PC-3 (cell line): ENCODE measurements around the gene REEP1. TPM values are rescaled to one million over a fixed set of nuclear protein-coding genes. Genes with fewer than 3 reads are reported as not detected.

Experiments
- ATAC-seq: fragments of 200-7000 bp; cut with Tn5 transposase; 2 replicates; pipeline ENCODE4 v1.9.1; 2020; ENCODE audit warnings: mild to moderate bottlenecking, moderate library complexity
- BruUV-seq: library from RNA; stranded (reverse); fragments of 400-500 nt; replicated peaks from 2 replicates; lab custom pipeline; 2021; lab: Mats Ljungman, UMichigan
- CTCF ChIA-PET: fragments of 300-600 bp; sonication (Branson Sonifier 250); formaldehyde crosslinking; loops from one replicate; lab custom pipeline; 2022; ENCODE audit warnings: antibody characterized with exemption; lab: Charles Lee
- POLR2A ChIA-PET: fragments of 300-600 bp; sonication (Branson Sonifier 250); formaldehyde crosslinking; loops from one replicate; lab custom pipeline; 2022; ENCODE audit warnings: antibody characterized with exemption; ENCODE audit not compliant: unreplicated experiment; lab: Charles Lee
- DNase-seq: peaks from one replicate; pipeline ENCODE4 v3.0.0-alpha.2; 2015
- H2AFZ ChIP-seq: fragments of 300-600 bp; sonication (generic); 2 replicates; pipeline ENCODE4 v1.6.0; 2016; ENCODE audit warnings: antibody characterized with exemption, low read length
- H3F3A ChIP-seq: fragments of 300-600 bp; sonication (generic); one replicate; pipeline ENCODE4 v1.6.0; 2017; ENCODE audit warnings: antibody characterized with exemption, low read length, control low read depth, mild to moderate bottlenecking; ENCODE audit not compliant: unreplicated experiment
- H3K27ac ChIP-seq: fragments of 300-600 bp; sonication (generic); 2 replicates; pipeline ENCODE4 v1.5.1; 2016; ENCODE audit warnings: mild to moderate bottlenecking, low read length
- H3K27me3 ChIP-seq: fragments of 300-600 bp; sonication (generic); 2 replicates; pipeline ENCODE4 v1.6.1; 2016; ENCODE audit warnings: low read length, mixed read lengths
- H3K36me3 ChIP-seq: fragments of 300-600 bp; sonication (generic); 2 replicates; pipeline ENCODE4 v1.6.1; 2016; ENCODE audit warnings: low read depth, mixed run types, low read length, mixed read lengths
- H3K4me1 ChIP-seq: fragments of 300-600 bp; sonication (generic); 2 replicates; pipeline ENCODE4 v1.5.1; 2016; ENCODE audit warnings: low read length; ENCODE audit not compliant: insufficient read depth
- H3K4me2 ChIP-seq: fragments of 300-600 bp; sonication (generic); 2 replicates; pipeline ENCODE4 v1.6.0; 2016; ENCODE audit warnings: low read length
- H3K4me3 ChIP-seq: fragments of 300-600 bp; sonication (generic); 2 replicates; pipeline ENCODE4 v1.5.1; 2016; ENCODE audit warnings: mild to moderate bottlenecking, low read length, mixed read lengths
- H3K79me2 ChIP-seq: fragments of 300-600 bp; sonication (generic); 2 replicates; pipeline ENCODE4 v1.6.1; 2017; ENCODE audit warnings: low read length, mixed read lengths
- H3K9ac ChIP-seq: fragments of 300-600 bp; sonication (generic); 2 replicates; pipeline ENCODE4 v1.6.0; 2016; ENCODE audit warnings: mild to moderate bottlenecking, low read length
- H3K9me2 ChIP-seq: fragments of 300-600 bp; sonication (generic); replicated peaks from 2 replicates; pipeline ENCODE4 v1.6.1; 2016; ENCODE audit warnings: mixed run types, low read length, mixed read lengths
- H3K9me3 ChIP-seq: fragments of 300-600 bp; sonication (generic); 2 replicates; pipeline ENCODE4 v1.6.1; 2016; ENCODE audit warnings: low read length, mixed read lengths
- H4K20me1 ChIP-seq: fragments of 300-600 bp; sonication (generic); 2 replicates; pipeline ENCODE4 v1.6.1; 2016; ENCODE audit warnings: low read length, mixed read lengths
- EZH2 ChIP-seq: fragments of 300-600 bp; sonication (generic); IDR thresholded peaks from one replicate; pipeline ENCODE4 v1.6.1; 2017; ENCODE audit warnings: antibody characterized with exemption, mild to moderate bottlenecking, low read length; ENCODE audit not compliant: unreplicated experiment
- EZH2phosphoT487 ChIP-seq: fragments of 300-600 bp; sonication (generic); IDR thresholded peaks from 2 replicates; pipeline ENCODE4 v1.6.1; 2018; ENCODE audit warnings: mild to moderate bottlenecking, antibody characterized with exemption, low read length, borderline replicate concordance
- intact Hi-C: fragments of 100-400 bp; cut with micrococcal nuclease; formaldehyde crosslinking; loops from 2 replicates; pipeline ENCODE4 v1.9.0; 2023
- total RNA-seq: library from RNA; depleted of rRNA; stranded (reverse); fragments of >200 nt; gene quantifications from 2 replicates; pipeline ENCODE4 v1.2.3, GENCODE V29; 2014
- TF ChIP-seq, protein P1 (sequence below): fragments of 300-600 bp; sonication (generic); conservative IDR thresholded peaks from 2 replicates; pipeline ENCODE4 v1.5.1; 2017; ENCODE audit warnings: antibody characterized with exemption, low read depth, mild to moderate bottlenecking, low read length

The REEP1 gene
- total RNA-seq, 1 experiment from 2014 or later: not detected

DNA sequence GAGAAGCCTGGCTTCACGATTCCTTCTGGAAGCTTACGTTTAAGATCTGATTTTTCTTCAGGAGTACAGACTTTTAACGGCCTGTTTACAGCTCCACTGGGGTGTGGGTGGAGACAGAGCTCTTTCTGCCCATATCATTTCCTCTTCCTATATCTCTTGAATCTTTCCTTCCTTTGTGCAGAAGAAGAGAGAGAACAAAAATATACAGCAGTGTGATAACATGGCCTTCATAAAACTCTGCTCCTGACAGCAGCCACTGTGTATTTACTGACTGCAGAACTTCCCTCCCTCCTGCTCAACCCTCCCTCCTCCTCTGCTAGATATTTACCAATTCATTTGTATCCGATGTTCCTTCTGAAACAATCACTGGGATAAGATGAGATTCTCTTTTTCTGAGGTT, 34.1 kb upstream of the REEP1 start:
- no peaks in the 10 kb centered on the region for H4K20me1 ChIP-seq
- no peak overlapping the region for H3K27ac ChIP-seq
- no peak overlapping the region for H3K4me2 ChIP-seq
- ATAC-seq (no peak), DNase-seq (no peak)
- TF ChIP-seq EZH2 (no peak), EZH2phosphoT487 (no peak)
- TF ChIP-seq, protein P1, sequence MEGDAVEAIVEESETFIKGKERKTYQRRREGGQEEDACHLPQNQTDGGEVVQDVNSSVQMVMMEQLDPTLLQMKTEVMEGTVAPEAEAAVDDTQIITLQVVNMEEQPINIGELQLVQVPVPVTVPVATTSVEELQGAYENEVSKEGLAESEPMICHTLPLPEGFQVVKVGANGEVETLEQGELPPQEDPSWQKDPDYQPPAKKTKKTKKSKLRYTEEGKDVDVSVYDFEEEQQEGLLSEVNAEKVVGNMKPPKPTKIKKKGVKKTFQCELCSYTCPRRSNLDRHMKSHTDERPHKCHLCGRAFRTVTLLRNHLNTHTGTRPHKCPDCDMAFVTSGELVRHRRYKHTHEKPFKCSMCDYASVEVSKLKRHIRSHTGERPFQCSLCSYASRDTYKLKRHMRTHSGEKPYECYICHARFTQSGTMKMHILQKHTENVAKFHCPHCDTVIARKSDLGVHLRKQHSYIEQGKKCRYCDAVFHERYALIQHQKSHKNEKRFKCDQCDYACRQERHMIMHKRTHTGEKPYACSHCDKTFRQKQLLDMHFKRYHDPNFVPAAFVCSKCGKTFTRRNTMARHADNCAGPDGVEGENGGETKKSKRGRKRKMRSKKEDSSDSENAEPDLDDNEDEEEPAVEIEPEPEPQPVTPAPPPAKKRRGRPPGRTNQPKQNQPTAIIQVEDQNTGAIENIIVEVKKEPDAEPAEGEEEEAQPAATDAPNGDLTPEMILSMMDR: no peak
- no peaks in the 10 kb centered on the region for H3K9me3 ChIP-seq
- H3K9ac ChIP-seq: no peak overlapping the region
- CTCF ChIA-PET: interaction anchor here (0.6 kb wide), 2 partner anchors 22 to 96 kb away, joined by 3 read pairs; no protein-coding TSS in a partner anchor
- BruUV-seq: no TSS peak
- H3K9me2 ChIP-seq: no peaks in the 10 kb centered on the region
- no peaks in the 10 kb centered on the region for H3K36me3 ChIP-seq
- intact Hi-C loops: loop anchor here (5.0 to 10.0 kb wide), 2 partner anchors 149 to 227 kb away; no protein-coding TSS in a partner anchor
- H3K4me3 ChIP-seq: no peak overlapping the region
- H2AFZ ChIP-seq: no peak overlapping the region
- H3K27me3 ChIP-seq: no peaks in the 10 kb centered on the region
- no peaks in the 10 kb centered on the region for H3K4me1 ChIP-seq
- no peaks in the 10 kb centered on the region for H3K79me2 ChIP-seq
- POLR2A ChIA-PET: no interaction called here
- H3F3A ChIP-seq: no peaks in the 10 kb centered on the region

DNA sequence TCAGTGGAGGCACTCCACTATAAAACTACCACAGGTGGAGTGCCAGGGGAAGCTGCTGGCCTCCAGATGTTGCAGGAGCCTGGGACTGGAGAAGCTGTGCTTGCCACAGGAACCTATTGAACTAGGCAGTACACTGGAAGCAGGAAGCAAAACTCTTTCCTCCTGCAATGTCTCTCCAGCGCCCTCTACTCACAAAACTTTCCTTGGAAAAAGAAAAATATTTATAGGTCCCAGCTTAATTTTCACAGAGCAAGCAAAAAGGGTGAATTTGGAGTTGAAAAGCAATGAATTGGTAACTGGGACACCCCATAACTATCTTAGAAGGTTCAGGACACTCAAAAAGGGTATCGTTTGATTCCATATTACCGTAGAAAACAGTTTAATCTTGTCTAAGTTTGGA, 33.2 kb upstream of the REEP1 start:
- ChIA-PET CTCF (interaction anchor here (0.6 kb wide), 1 partner anchor 70 kb away, joined by 7 read pairs; no protein-coding TSS in a partner anchor), POLR2A (no interaction called here)
- intact Hi-C loops: loop anchor here (5.0 to 10.0 kb wide), 2 partner anchors 148 to 226 kb away; no protein-coding TSS in a partner anchor
- H3K4me1 ChIP-seq: no peaks in the 10 kb centered on the region
- H3K79me2 ChIP-seq: no peaks in the 10 kb centered on the region
- no peaks in the 10 kb centered on the region for H3K9me2 ChIP-seq
- no peak overlapping the region for H2AFZ ChIP-seq
- TF ChIP-seq EZH2 (no peak), EZH2phosphoT487 (no peak)
- TF ChIP-seq, protein P1: no peak; the same call in 1 of the 2 replicates
- no peaks in the 10 kb centered on the region for H4K20me1 ChIP-seq
- H3K4me2 ChIP-seq: no peak overlapping the region
- DNase-seq (no peak), ATAC-seq (no peak)
- H3F3A ChIP-seq: no peaks in the 10 kb centered on the region
- H3K27ac ChIP-seq: no peak overlapping the region
- H3K27me3 ChIP-seq: no peaks in the 10 kb centered on the region
- H3K36me3 ChIP-seq: no peaks in the 10 kb centered on the region
- no TSS peak for BruUV-seq
- H3K9ac ChIP-seq: no peak overlapping the region
- no peak overlapping the region for H3K4me3 ChIP-seq
- no peaks in the 10 kb centered on the region for H3K9me3 ChIP-seq

DNA sequence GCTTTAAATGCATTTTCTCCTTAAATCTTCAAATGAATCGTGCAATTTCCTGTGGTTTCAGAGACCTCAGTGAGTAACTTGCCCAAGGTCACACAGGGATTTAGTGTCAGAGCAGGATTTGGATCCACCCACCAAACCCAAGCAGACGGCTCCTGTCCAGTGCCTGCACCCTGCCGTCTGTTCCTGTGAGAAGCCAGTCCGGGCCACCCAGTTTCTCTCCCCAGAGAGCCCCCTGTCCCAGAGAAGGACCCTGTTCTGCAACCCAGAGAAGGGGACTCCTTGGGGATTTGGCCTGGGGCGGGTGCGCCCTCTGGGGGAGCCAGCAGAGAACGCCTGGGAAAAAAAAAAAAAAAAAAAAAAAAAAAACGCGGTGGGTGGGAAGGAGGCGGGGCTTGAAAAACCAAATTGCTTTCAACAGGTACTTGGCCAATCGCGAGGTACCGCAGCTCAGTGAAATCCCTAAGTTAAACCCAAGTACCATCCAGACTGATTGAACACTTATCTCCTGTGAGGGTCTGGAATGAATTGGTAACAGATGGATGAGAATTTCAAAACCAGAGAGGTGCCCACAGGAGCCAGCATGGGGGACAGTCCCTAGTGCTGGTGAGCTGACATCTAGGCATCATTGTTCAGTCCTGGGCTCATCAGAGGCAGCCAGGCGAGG, 30.9 kb upstream of the REEP1 start:
- ChIA-PET POLR2A (no interaction called here), CTCF (no interaction called here)
- peak; percentile 39 for ATAC-seq
- peak overlapping the region; percentile 72 for H3K4me2 ChIP-seq
- H3K9me2 ChIP-seq: no peaks in the 10 kb centered on the region
- intact Hi-C loops: no loop called here
- H3K4me1 ChIP-seq: no peaks in the 10 kb centered on the region
- no peaks in the 10 kb centered on the region for H3K36me3 ChIP-seq
- no TSS peak for BruUV-seq
- H3F3A ChIP-seq: no peaks in the 10 kb centered on the region
- peak overlapping the region; percentile 2; the same call in 1 of the 2 replicates for H3K4me3 ChIP-seq
- no peaks in the 10 kb centered on the region for H3K9me3 ChIP-seq
- H4K20me1 ChIP-seq: no peaks in the 10 kb centered on the region
- no peaks in the 10 kb centered on the region for H3K79me2 ChIP-seq
- no peak overlapping the region for H3K27ac ChIP-seq
- H2AFZ ChIP-seq: peak overlapping the region; percentile 63
- 0 out of 2 replicates have a peak, but pooled peaks cover 3% of the 10 kb centered on the region for H3K27me3 ChIP-seq
- TF ChIP-seq, protein P1: peak; percentile 78
- no peak for TF ChIP-seq EZH2
- H3K9ac ChIP-seq: no peak overlapping the region
- DNase-seq: peak; percentile 49
